Fibroblast of lung (primary cell): ENCODE results near the gene ELMO1. TPM values are rescaled to one million over a fixed set of nuclear protein-coding genes. Genes with fewer than 3 reads are reported as not detected.

Experiments used
- DNase-seq, 2 donors: peaks; one replicate each; pipeline versions ENCODE4 v3.0.0 to v3.0.0-alpha.2; 2010; ENCODE audit warnings: low read depth in 2 of 2
- H2AFZ ChIP-seq: 2 replicates; pipeline ENCODE4 v1.5.1; 2012; ENCODE audit warnings: low read length, control low read depth, inconsistent platforms
- H3K27ac ChIP-seq: 2 replicates; pipeline ENCODE4 v1.5.1; 2011; ENCODE audit warnings: low read length, control low read depth; ENCODE audit not compliant: insufficient read depth
- H3K27me3 ChIP-seq: 2 replicates; pipeline ENCODE4 v1.5.1; 2011; ENCODE audit warnings: mild to moderate bottlenecking, low read length; ENCODE audit not compliant: control insufficient read depth, insufficient read depth
- H3K36me3 ChIP-seq: 2 replicates; pipeline ENCODE4 v1.5.1; 2011; ENCODE audit warnings: low read length; ENCODE audit not compliant: control insufficient read depth, insufficient read depth
- H3K4me1 ChIP-seq: 2 replicates; pipeline ENCODE4 v1.5.1; 2011; ENCODE audit warnings: low read length; ENCODE audit not compliant: control insufficient read depth, insufficient read depth; ENCODE audit errors: extremely low read depth
- H3K4me2 ChIP-seq: 2 replicates; pipeline ENCODE4 v1.5.1; 2011; ENCODE audit warnings: low read length, control low read depth; ENCODE audit not compliant: insufficient read depth; ENCODE audit errors: extremely low read depth
- H3K4me3 ChIP-seq, 4 experiments: fragments of 200-600 bp in 1 of 4; sonication (generic) in 1 of 4; replicated peaks in 1 of 4; 2 replicates each; pipeline ENCODE4 v1.5.1; 2011 to 2016; ENCODE audit warnings: low read length in 4 of 4, low read depth in 3 of 4, mild to moderate bottlenecking in 3 of 4, control low read depth in 2 of 4, inconsistent platforms in 1 of 4, mixed read lengths in 1 of 4; ENCODE audit not compliant: insufficient read depth in 1 of 4; ENCODE audit errors: control extremely low read depth in 1 of 4
- H3K79me2 ChIP-seq: 2 replicates; pipeline ENCODE4 v1.5.1; 2012; ENCODE audit warnings: mild to moderate bottlenecking, low read length, inconsistent platforms; ENCODE audit not compliant: control insufficient read depth, insufficient read depth
- H3K9ac ChIP-seq: 2 replicates; pipeline ENCODE4 v1.5.1; 2011; ENCODE audit warnings: mild to moderate bottlenecking, low read length, control low read depth; ENCODE audit not compliant: insufficient read depth
- H3K9me3 ChIP-seq: 2 replicates; pipeline ENCODE4 v1.5.1; 2012; ENCODE audit warnings: low read depth, low read length; ENCODE audit not compliant: control insufficient read depth, insufficient read depth
- H4K20me1 ChIP-seq: 2 replicates; pipeline ENCODE4 v1.5.1; 2011; ENCODE audit warnings: low read length; ENCODE audit not compliant: control insufficient read depth, insufficient read depth; ENCODE audit errors: extremely low read depth
- EZH2 ChIP-seq: IDR thresholded peaks from 2 replicates; pipeline ENCODE4 v1.5.1; 2012; ENCODE audit warnings: low read length, control low read depth, mild to moderate bottlenecking; ENCODE audit errors: missing control alignments
- polyA plus RNA-seq, 2 donors: library from polyadenylated mRNA; depleted of rRNA in 1 of 2; stranded (reverse) in 1 of 2; unstranded in 1 of 2; fragments of >200 nt; gene quantifications; 2 replicates each; pipeline ENCODE4 v1.2.1, GENCODE V29; 2011 to 2012; ENCODE audit warnings: missing spikeins in 1 of 2
- total RNA-seq: library from RNA; depleted of rRNA; stranded (reverse); fragments of >200 nt; gene quantifications from 2 replicates; pipeline ENCODE4 v1.2.1, GENCODE V29; 2014
- TF ChIP-seq, protein P1 (sequence below), 2 donors: IDR thresholded peaks in 1 of 2; conservative IDR thresholded peaks in 1 of 2; 1 replicate in 1 of 2; 2 replicates in 1 of 2; pipeline ENCODE4 v1.5.1; 2011 to 2012; ENCODE audit warnings: low read length in 2 of 2, control low read depth in 1 of 2, inconsistent platforms in 1 of 2, low read depth in 1 of 2, mild to moderate bottlenecking in 1 of 2

ELMO1 gene
- total and polyA plus RNA-seq, 2 donors (not counting 1 experiment from before 2014, with no cell fraction given) = 0.50 TPM; not detected in 1

DNA sequence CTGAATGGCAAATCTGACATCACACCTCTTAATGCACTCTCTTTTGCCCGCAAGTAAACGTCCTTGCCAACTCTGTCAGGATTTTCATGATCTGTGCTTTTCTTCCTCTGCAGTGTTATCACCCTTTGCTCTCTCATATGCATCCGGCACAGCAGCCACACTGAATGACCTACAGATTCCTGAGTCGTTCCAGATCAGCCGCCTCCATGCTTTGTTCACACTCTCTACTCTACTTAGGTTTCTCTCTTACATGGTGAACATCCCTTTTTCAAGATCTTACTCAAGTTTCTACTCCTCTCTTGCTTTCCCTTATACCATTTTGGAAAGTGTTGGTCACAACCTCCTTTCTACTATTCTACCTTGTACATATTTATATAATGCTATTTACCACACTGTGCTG, 596.6 kb downstream of the ELMO1 start:
- Histone ChIP-seq H4K20me1 (no peaks in the 10 kb centered on the region), H3K9me3 (no peaks in the 10 kb centered on the region), H3K9ac (no peak overlapping the region), H3K79me2 (no peaks in the 10 kb centered on the region), H3K4me2 (no peak overlapping the region), H3K4me3 (no peak overlapping the region), H2AFZ (no peak overlapping the region), H3K27ac (no peak overlapping the region), H3K4me1 (no peaks in the 10 kb centered on the region), H3K36me3 (no peaks in the 10 kb centered on the region), H3K27me3 (no peaks in the 10 kb centered on the region)
- DNase-seq = no peak
- TF ChIP-seq, protein P1, sequence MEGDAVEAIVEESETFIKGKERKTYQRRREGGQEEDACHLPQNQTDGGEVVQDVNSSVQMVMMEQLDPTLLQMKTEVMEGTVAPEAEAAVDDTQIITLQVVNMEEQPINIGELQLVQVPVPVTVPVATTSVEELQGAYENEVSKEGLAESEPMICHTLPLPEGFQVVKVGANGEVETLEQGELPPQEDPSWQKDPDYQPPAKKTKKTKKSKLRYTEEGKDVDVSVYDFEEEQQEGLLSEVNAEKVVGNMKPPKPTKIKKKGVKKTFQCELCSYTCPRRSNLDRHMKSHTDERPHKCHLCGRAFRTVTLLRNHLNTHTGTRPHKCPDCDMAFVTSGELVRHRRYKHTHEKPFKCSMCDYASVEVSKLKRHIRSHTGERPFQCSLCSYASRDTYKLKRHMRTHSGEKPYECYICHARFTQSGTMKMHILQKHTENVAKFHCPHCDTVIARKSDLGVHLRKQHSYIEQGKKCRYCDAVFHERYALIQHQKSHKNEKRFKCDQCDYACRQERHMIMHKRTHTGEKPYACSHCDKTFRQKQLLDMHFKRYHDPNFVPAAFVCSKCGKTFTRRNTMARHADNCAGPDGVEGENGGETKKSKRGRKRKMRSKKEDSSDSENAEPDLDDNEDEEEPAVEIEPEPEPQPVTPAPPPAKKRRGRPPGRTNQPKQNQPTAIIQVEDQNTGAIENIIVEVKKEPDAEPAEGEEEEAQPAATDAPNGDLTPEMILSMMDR (conservative IDR thresholded peaks at IDR 0.05 in 1 of 2, IDR thresholded peaks at IDR 0.05 in 1 of 2; ENCODE audit: low read depth in 1 of 2, low read length in 2 of 2) = no peak
- TF ChIP-seq EZH2 = no peak

DNA sequence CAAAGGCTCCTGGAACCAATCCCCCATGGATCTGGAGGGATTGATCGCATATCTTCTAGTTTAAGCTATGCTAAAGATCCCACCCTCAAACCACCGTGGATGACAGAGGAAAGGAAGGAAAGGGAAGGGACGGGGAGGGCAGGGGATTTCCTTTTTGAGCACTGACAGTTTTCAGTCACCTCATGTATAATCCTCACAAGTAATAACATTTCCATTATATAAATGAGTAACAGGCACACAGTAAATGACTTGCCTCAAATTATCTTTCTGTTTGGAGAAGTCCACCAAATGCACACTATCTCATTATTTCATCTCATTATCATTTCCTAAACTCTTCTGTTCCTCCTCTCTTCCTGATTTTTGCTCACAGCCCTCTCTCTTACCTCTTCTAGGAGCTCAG, 597.3 kb downstream of the ELMO1 start:
- TF ChIP-seq EZH2 = no peak
- TF ChIP-seq, protein P1 (conservative IDR thresholded peaks at IDR 0.05 in 1 of 2, IDR thresholded peaks at IDR 0.05 in 1 of 2; ENCODE audit: low read depth in 1 of 2, low read length in 2 of 2) = no peak
- Histone ChIP-seq H2AFZ (no peak overlapping the region), H3K4me1 (no peaks in the 10 kb centered on the region), H3K27ac (no peak overlapping the region), H3K9me3 (no peaks in the 10 kb centered on the region), H3K79me2 (no peaks in the 10 kb centered on the region), H3K36me3 (no peaks in the 10 kb centered on the region), H3K9ac (no peak overlapping the region), H3K4me3 (no peak overlapping the region), H3K4me2 (no peak overlapping the region), H4K20me1 (no peaks in the 10 kb centered on the region), H3K27me3 (no peaks in the 10 kb centered on the region)
- DNase-seq = no peak

DNA sequence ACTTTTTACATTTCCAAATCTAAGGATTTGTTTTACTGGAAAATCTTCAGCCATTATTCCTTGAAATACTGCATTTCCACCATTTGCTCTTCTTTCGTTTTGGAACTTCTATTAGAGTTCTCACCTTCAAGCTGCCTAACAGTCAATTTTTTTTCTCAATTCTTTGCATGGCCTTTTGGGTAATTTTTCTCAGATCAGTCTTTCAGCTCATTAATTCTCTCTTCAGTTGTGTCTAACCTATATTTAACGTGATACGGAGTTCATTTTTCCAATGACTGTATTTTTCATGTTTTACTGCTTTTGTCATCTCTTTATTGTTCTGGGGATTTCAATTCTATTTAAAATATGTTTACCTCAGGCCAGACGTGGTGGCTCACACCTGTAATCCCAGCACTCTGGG, 600.7 kb downstream of the ELMO1 start:
- Histone ChIP-seq H3K4me2 (no peak overlapping the region), H3K79me2 (no peaks in the 10 kb centered on the region), H2AFZ (no peak overlapping the region), H3K4me3 (no peak overlapping the region), H3K9ac (no peak overlapping the region), H3K27me3 (no peaks in the 10 kb centered on the region), H4K20me1 (no peaks in the 10 kb centered on the region), H3K9me3 (no peaks in the 10 kb centered on the region), H3K27ac (no peak overlapping the region), H3K36me3 (no peaks in the 10 kb centered on the region), H3K4me1 (no peaks in the 10 kb centered on the region)
- DNase-seq = no peak
- TF ChIP-seq, protein P1 (conservative IDR thresholded peaks at IDR 0.05 in 1 of 2, IDR thresholded peaks at IDR 0.05 in 1 of 2; ENCODE audit: low read depth in 1 of 2, low read length in 2 of 2) = no peak
- TF ChIP-seq EZH2 = no peak
